ENCODE measurements around the gene ADK. TPM values are rescaled to one million over a fixed set of nuclear protein-coding genes. Genes with fewer than 3 reads are reported as not detected.

ADK gene
- total RNA-seq, 1 donor from 2014 or later: 31.9 TPM

DNA sequence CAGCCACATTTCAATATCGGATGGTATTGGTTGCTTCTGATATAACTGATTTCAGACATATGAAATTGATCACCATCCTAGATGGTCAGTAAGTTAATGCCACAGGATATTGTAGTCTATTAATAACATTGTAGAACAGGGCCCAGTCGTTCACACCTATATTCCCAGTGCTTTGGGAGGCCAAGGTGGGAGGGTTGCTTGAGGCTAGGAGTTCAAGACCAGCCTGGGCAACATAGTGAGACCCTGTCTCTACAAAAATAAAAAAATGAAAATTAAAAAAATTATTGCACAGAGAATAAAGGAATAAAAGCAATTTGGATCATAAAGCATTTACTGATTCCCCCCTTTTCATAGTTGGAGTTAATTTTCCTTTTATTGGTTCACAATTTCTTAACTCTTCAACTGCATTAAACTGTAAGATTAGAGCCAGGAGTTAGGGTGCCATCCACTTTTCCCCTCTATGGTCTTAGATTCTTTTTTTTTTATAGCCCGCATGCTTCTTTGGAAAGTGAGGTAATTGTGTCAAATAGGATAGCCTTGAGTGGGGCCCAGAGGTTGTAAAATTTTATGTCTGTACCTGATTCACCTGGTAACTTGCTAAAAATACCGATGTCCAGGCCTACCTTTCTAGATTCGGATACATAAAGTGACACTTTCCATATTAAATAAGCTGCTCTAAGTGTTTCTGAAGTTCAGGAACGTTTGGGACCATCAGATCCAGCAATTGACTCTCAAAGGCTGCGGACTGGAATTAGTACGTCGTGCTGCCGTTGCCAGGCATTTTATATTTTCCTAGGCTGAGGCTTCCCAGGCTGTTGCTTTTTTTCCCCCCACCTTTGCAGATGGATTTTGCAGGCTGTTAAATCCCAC is 24.7 kb downstream of the ADK start:
- Mint-ChIP-seq H3K27me3 (ENCODE audit: low read depth) (no peaks in the 10 kb centered on the region), H3K4me3 (ENCODE audit: unreplicated experiment) (peak overlapping the region; percentile 90), H3K9me3 (ENCODE audit: low read depth) (no peaks in the 10 kb centered on the region), H3K4me1 (ENCODE audit: low read depth) (peaks cover 34% of the 10 kb centered on the region), H3K36me3 (ENCODE audit: low read depth) (no peaks in the 10 kb centered on the region), H3K27ac (ENCODE audit: unreplicated experiment) (peak overlapping the region; percentile 96)
- no peak for DNase-seq (ENCODE audit: low spot score)
- TF ChIP-seq CTCF (IDR thresholded peaks at IDR 0.05): no peak

DNA sequence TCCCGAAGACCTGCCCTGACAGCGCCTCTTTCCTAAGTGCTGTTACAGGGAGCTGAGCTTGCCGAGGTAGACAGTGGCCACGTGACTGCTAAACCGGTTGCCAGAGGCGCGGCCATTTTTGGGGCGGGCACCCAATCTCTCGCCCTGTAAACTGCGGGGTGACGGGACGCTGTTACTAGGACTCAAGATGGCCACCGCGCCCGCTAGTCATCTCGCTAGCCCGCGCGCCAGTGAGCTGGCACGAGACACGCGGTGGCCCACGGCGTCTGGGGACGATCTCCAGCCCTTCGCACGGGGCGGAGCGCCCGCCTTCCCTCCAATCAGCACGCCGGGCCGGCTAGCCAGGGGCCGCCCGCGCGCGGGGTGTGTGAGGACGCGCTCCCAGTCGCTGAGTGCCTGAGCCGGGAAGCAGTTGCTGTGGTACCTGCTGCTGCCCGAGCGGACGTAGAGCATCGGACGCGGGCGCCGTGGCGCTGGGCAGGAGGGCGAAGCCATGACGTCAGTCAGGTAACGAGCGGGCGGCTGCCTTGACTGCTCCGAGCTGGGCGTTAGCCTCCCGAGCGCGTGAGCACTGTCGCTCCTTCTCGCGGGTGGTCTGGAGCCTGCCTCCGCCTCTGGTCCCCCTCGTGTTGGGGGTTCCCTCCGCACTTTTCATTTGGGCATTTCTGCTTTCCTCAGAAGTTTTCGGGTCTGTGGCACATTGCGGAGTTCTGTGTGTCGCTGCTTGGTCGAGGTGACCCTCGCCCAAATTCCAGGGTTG is 25.5 kb downstream of the ADK start:
- DNase-seq (ENCODE audit: low spot score): peak; percentile 96
- H3K27me3 Mint-ChIP-seq (ENCODE audit: low read depth): no peaks in the 10 kb centered on the region
- peaks cover 40% of the 10 kb centered on the region for H3K4me1 Mint-ChIP-seq (ENCODE audit: low read depth)
- no peaks in the 10 kb centered on the region for H3K36me3 Mint-ChIP-seq (ENCODE audit: low read depth)
- H3K9me3 Mint-ChIP-seq (ENCODE audit: low read depth): no peaks in the 10 kb centered on the region
- H3K27ac Mint-ChIP-seq (ENCODE audit: unreplicated experiment): peak overlapping the region; percentile 96
- TF ChIP-seq CTCF (IDR thresholded peaks at IDR 0.05): no peak
- peak overlapping the region; percentile 90 for H3K4me3 Mint-ChIP-seq (ENCODE audit: unreplicated experiment)

DNA sequence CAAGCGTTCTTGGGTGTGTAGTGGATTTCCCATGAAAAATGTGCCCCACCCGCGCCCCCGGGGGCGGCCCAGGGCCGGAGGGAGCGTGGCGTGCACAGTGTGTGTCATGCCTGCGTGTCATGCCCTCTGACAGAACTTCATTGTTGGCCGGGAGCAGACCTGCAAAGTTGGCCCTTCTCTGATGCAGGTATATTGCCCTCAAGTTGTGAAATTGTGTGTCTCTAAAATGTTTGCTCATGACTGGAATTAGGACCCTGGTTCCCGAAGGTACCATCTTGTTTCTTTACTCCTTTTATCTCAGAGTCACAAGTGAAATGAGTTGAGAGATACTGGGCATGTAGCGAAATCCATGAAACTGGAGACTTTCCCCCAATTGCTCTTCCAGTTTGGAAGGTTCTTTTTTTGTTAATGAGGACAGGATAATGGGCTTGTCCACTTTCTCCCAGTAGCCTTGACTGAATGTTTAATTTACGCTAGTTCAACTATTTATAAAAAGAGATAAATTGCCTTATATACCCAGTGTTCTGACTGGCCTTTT is 26.2 kb downstream of the ADK start:
- DNase-seq (ENCODE audit: low spot score): no peak
- Mint-ChIP-seq H3K27me3 (ENCODE audit: low read depth) (no peaks in the 10 kb centered on the region), H3K4me1 (ENCODE audit: low read depth) (peaks cover 44% of the 10 kb centered on the region), H3K36me3 (ENCODE audit: low read depth) (no peaks in the 10 kb centered on the region), H3K27ac (ENCODE audit: unreplicated experiment) (peak overlapping the region; percentile 96), H3K9me3 (ENCODE audit: low read depth) (no peaks in the 10 kb centered on the region), H3K4me3 (ENCODE audit: unreplicated experiment) (peak overlapping the region; percentile 90)
- no peak for TF ChIP-seq CTCF (IDR thresholded peaks at IDR 0.05)

DNA sequence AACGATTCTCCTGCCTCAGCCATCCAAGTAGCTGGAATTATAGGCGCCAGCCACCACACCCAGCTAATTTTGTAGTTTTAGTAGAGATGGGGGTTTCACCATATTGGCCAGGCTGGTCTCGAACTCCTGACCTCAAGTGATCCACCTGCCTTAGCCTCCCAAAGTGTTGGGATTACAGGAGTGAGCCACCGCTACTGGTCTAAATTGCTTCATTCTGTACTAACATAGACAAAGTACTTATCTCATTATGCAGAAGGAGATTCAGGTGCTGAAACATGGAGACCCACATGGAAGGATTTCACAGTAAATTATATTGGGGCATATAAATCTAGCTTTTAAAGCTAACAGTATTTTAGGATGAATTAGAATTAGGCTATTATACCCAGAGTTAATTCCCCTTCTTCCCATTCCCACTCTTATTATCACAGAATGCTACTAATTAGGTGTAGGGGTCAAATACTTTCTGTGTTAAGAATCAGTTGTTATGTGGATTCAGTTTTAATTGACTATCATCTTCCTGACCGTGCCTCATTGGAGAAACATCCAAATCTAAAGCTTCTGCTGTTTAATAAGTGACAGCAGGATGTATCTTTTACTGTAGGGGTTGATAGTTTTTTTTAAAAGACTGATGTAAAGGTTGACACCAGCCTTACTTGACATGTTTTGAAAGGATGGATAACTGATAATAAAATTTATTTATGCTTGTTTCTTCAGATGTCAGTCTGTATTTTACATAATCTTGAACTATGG is 27.2 kb downstream of the ADK start:
- H3K36me3 Mint-ChIP-seq (ENCODE audit: low read depth): no peaks in the 10 kb centered on the region
- peaks cover 44% of the 10 kb centered on the region for H3K4me1 Mint-ChIP-seq (ENCODE audit: low read depth)
- no peaks in the 10 kb centered on the region for H3K9me3 Mint-ChIP-seq (ENCODE audit: low read depth)
- H3K27ac Mint-ChIP-seq (ENCODE audit: unreplicated experiment): peak overlapping the region; percentile 8
- H3K27me3 Mint-ChIP-seq (ENCODE audit: low read depth): no peaks in the 10 kb centered on the region
- peak overlapping the region; percentile 22 for H3K4me3 Mint-ChIP-seq (ENCODE audit: unreplicated experiment)
- no peak for TF ChIP-seq CTCF (IDR thresholded peaks at IDR 0.05)
- no peak for DNase-seq (ENCODE audit: low spot score)

All from chondrocyte (in vitro differentiated cells).